Medulla oblongata (tissue), 1 donor: ENCODE results near the gene CERS6.

Source experiments
- DNase-seq: peaks from one replicate; pipeline ENCODE4 v3.0.0-alpha.2; 2015; ENCODE audit errors: extremely low spot score

The CERS6 gene

GRCh38 chr2:168529054-168529833, 73.2 kb downstream of the CERS6 start:
- no peak for DNase-seq

GRCh38 chr2:168529900-168530561, 74.0 kb downstream of the CERS6 start:
- DNase-seq = no peak

GRCh38 chr2:168530982-168531622, 75.0 kb downstream of the CERS6 start:
- DNase-seq = no peak

GRCh38 chr2:168534926-168535325, 78.9 kb downstream of the CERS6 start:
- no peak for DNase-seq

- no peak for DNase-seq
Observed at GRCh38 chr2:168536925-168537466, 80.9 kb downstream of the CERS6 start.

GRCh38 chr2:168538133-168538532, 82.1 kb downstream of the CERS6 start:
- no peak for DNase-seq

- DNase-seq = no peak
Observed at GRCh38 chr2:168538534-168538933, 82.5 kb downstream of the CERS6 start.

- DNase-seq = no peak
Observed at GRCh38 chr2:168539945-168540344, 83.9 kb downstream of the CERS6 start.

GRCh38 chr2:168541858-168542257, 85.8 kb downstream of the CERS6 start:
- no peak for DNase-seq

GRCh38 chr2:168543037-168543436, 87.0 kb downstream of the CERS6 start:
- DNase-seq = no peak

GRCh38 chr2:168543935-168544334, 87.9 kb downstream of the CERS6 start:
- no peak for DNase-seq

GRCh38 chr2:168545439-168546082, 89.5 kb downstream of the CERS6 start:
- no peak for DNase-seq

- DNase-seq = peak; percentile 63
Observed at GRCh38 chr2:168550670-168551069, 94.6 kb downstream of the CERS6 start.

GRCh38 chr2:168552450-168552856, 96.4 kb downstream of the CERS6 start:
- DNase-seq = peak; percentile 20

GRCh38 chr2:168555283-168555682, 99.2 kb downstream of the CERS6 start:
- DNase-seq = no peak

- DNase-seq = no peak
Observed at GRCh38 chr2:168559187-168559586, 103.1 kb downstream of the CERS6 start.

GRCh38 chr2:168560817-168561499, 104.9 kb downstream of the CERS6 start:
- peak; percentile 43 for DNase-seq

GRCh38 chr2:168561991-168562390, 105.9 kb downstream of the CERS6 start:
- no peak for DNase-seq

- no peak for DNase-seq
Observed at GRCh38 chr2:168562971-168563370, 106.9 kb downstream of the CERS6 start.

GRCh38 chr2:168564641-168565040, 108.6 kb downstream of the CERS6 start:
- DNase-seq = no peak

- DNase-seq = no peak
Observed at GRCh38 chr2:168565112-168565511, 109.0 kb downstream of the CERS6 start.
